Psoas muscle (tissue), 8 donors: Measurements from ENCODE around the gene ARHGAP42. TPM values are rescaled to one million over a fixed set of nuclear protein-coding genes. Genes with fewer than 3 reads are reported as not detected.

Source experiments
- ATAC-seq, 4 donors: fragments of 200-7000 bp; cut with Tn5 transposase; one replicate each; pipeline ENCODE4 v1.9.1; 2020; ENCODE audit warnings: moderate library complexity in 3 of 4, mild to moderate bottlenecking in 2 of 4
- DNase-seq, 2 donors: peaks; one replicate each; pipeline ENCODE4 v3.0.0-alpha.2; 2020
- H3K27ac ChIP-seq: fragments of 200-600 bp; one replicate; pipeline ENCODE4 v1.8.0; 2022
- H3K27me3 ChIP-seq, 3 donors: fragments of 200-600 bp in 1 of 3; one replicate each; pipeline versions ENCODE4 v1.6.1 to v1.8.0; 2013 to 2022; ENCODE audit warnings: low read length in 2 of 3, mild to moderate bottlenecking in 2 of 3, moderate library complexity in 1 of 3; ENCODE audit not compliant: insufficient read depth in 3 of 3
- H3K36me3 ChIP-seq, 2 donors: fragments of 200-600 bp in 1 of 2; one replicate each; pipeline versions ENCODE4 v1.6.1 to v1.8.0; 2013 to 2022; ENCODE audit warnings: low read depth in 1 of 2, mild to moderate bottlenecking in 1 of 2, moderate library complexity in 1 of 2; ENCODE audit not compliant: insufficient read depth in 1 of 2
- H3K4me1 ChIP-seq: fragments of 200-600 bp; one replicate; pipeline ENCODE4 v1.8.0; 2022
- H3K4me3 ChIP-seq: fragments of 200-600 bp; one replicate; pipeline ENCODE4 v1.8.0; 2022; ENCODE audit warnings: mild to moderate bottlenecking
- H3K9me3 ChIP-seq: fragments of 200-600 bp; one replicate; pipeline ENCODE4 v1.8.0; 2022
- CTCF ChIP-seq: fragments of 200-600 bp; IDR thresholded peaks from one replicate; pipeline ENCODE4 v1.8.0; 2022; ENCODE audit warnings: antibody characterized with exemption
- WGBS, 3 donors: extraction: QIAGEN DNeasy Blood & Tissue Kit; methylation state at CpG; one replicate each; pipeline versions ENCODE4 v1.1.6 to v1.1.7; 2013; 5-methylcytosine and 5-hydroxymethylcytosine counted together
- intact Hi-C, 2 donors: fragments of 100-400 bp; cut with DNase I; formaldehyde crosslinking; loops; one replicate each; pipeline versions ENCODE4 v1.11.0 to v1.14.2; 2022
- polyA plus RNA-seq, 3 donors: library from polyadenylated mRNA; stranded (reverse); fragments of 200-250 nt; gene quantifications; one replicate each; pipeline ENCODE4 v1.2.3, GENCODE V29; 2013
- total RNA-seq, 4 donors: library from RNA; stranded (reverse); fragmentation: NEBNext Ultra II Directional in 2 of 4; extraction: Animal tissue kit (Norgen Biotek cat#: 25700) in 2 of 4; gene quantifications; one replicate each; pipeline versions ENCODE4 v1.2.1 to v1.2.4, GENCODE V29; 2021 to 2023
- donor health status: healthy with polysubstance abuse.
- donor health status: DM: no; HTN: no; CAD: no; lungs with moderate emphysema.
- donor health status: Bipolar disorder and iron deficiency.
- donor health status: healthy.
- donor health status: DM: yes; HTN: yes; CAD: no.
- donor health status: DM: no; HTN: no; CAD: no.
- donor health status: DM: no; HTN: no; CAD: no.
- donor health status: DM: yes; HTN: yes; CAD: no.

The ARHGAP42 gene
- total and polyA plus RNA-seq, 7 donors: 3.8 to 12.3 (median 7.2) TPM

GRCh38 chr11:100955318-100955717 lies 268.2 kb downstream of the ARHGAP42 start:
- TF ChIP-seq CTCF: no peak
- no peak overlapping the region for H3K4me3 ChIP-seq
- no peak for DNase-seq
- no peaks in the 10 kb centered on the region for H3K4me1 ChIP-seq
- H3K27me3 ChIP-seq: no peaks in the 10 kb centered on the region
- ATAC-seq: no peak
- intact Hi-C loops: no loop called here
- no peaks in the 10 kb centered on the region for H3K36me3 ChIP-seq
- WGBS, 3 donors: 92 to 100% (median 93%) methylated on average over 1 of the region's 1 CpG
- H3K27ac ChIP-seq: no peak overlapping the region
- no peaks in the 10 kb centered on the region for H3K9me3 ChIP-seq

- Histone ChIP-seq H3K36me3 (no peaks in the 10 kb centered on the region), H3K27ac (no peak overlapping the region), H3K4me3 (no peak overlapping the region), H3K4me1 (no peaks in the 10 kb centered on the region), H3K9me3 (no peaks in the 10 kb centered on the region), H3K27me3 (no peaks in the 10 kb centered on the region)
- intact Hi-C loops: no loop called here
- no peak for ATAC-seq
- no peak for TF ChIP-seq CTCF
- DNase-seq: no peak
These were observed 269.3 kb downstream of the ARHGAP42 start for GRCh38 chr11:100956351-100956750.

GRCh38 chr11:100957499-100957898 lies 270.4 kb downstream of the ARHGAP42 start:
- intact Hi-C loops: no loop called here
- no peak overlapping the region for H3K27ac ChIP-seq
- ATAC-seq (no peak), DNase-seq (no peak)
- 71 to 73% (median 72%) methylated on average over 4 of the region's 4 CpGs for WGBS, 3 donors
- no peaks in the 10 kb centered on the region for H3K4me1 ChIP-seq
- H3K36me3 ChIP-seq: peaks cover 0 to 10% of the 10 kb centered on the region in 2 donors
- no peak overlapping the region for H3K4me3 ChIP-seq
- no peaks in the 10 kb centered on the region for H3K9me3 ChIP-seq
- no peak for TF ChIP-seq CTCF
- H3K27me3 ChIP-seq: no peaks in the 10 kb centered on the region

- Histone ChIP-seq H3K9me3 (no peaks in the 10 kb centered on the region), H3K4me3 (no peak overlapping the region), H3K27me3 (no peaks in the 10 kb centered on the region), H3K36me3 (peaks cover 0 to 22% of the 10 kb centered on the region in 2 donors), H3K27ac (no peak overlapping the region), H3K4me1 (no peaks in the 10 kb centered on the region)
- 73 to 91% (median 75%) methylated on average over 2 of the region's 2 CpGs for WGBS, 3 donors
- no peak for TF ChIP-seq CTCF
- ATAC-seq: no peak
- no peak for DNase-seq
- intact Hi-C loops: no loop called here
These were observed 274.5 kb downstream of the ARHGAP42 start for GRCh38 chr11:100961633-100962032.

GRCh38 chr11:100963375-100963774 lies 276.3 kb downstream of the ARHGAP42 start:
- WGBS, 3 donors: 32 to 40% (median 36%) methylated on average over 1 of the region's 1 CpG
- Histone ChIP-seq H3K4me1 (no peaks in the 10 kb centered on the region), H3K27me3 (no peaks in the 10 kb centered on the region), H3K9me3 (peaks cover under 1% of the 10 kb centered on the region), H3K4me3 (no peak overlapping the region), H3K27ac (no peak overlapping the region), H3K36me3 (peaks cover 0 to 22% of the 10 kb centered on the region in 2 donors)
- DNase-seq: no peak
- intact Hi-C loops: no loop called here
- ATAC-seq: no peak
- TF ChIP-seq CTCF: no peak
